PC-9 (cell line): ENCODE measurements around the gene DYNLT3. TPM values are rescaled to one million over a fixed set of nuclear protein-coding genes. Genes with fewer than 3 reads are reported as not detected.

Experiments used
- BruUV-seq: library from RNA; stranded (reverse); fragments of 400-500 nt; replicated peaks from 2 replicates; lab custom pipeline; 2021; lab: Mats Ljungman, UMichigan
- CTCF ChIA-PET: fragments of 300-600 bp; sonication (Branson Sonifier 250); formaldehyde crosslinking; loops from one replicate; lab custom pipeline; 2022; ENCODE audit warnings: antibody characterized with exemption; lab: Charles Lee
- POLR2A ChIA-PET: fragments of 300-600 bp; sonication (Branson Sonifier 250); formaldehyde crosslinking; loops from one replicate; lab custom pipeline; 2022; ENCODE audit warnings: antibody characterized with exemption; ENCODE audit not compliant: unreplicated experiment; lab: Charles Lee
- DNase-seq, 2 experiments: peaks; one replicate each; pipeline versions ENCODE4 v3.0.0 to v3.0.0-alpha.2; 2015 to 2022; ENCODE audit warnings: mixed read lengths in 1 of 2
- H2AFZ ChIP-seq: fragments of 200-600 bp; sonication (generic); 2 replicates; pipeline ENCODE4 v1.8.1; 2017; ENCODE audit warnings: antibody characterized with exemption
- H3F3A ChIP-seq: fragments of 200-600 bp; sonication (generic); 2 replicates; pipeline ENCODE4 v1.8.1; 2017; ENCODE audit warnings: antibody characterized with exemption, mild to moderate bottlenecking, low read depth; ENCODE audit not compliant: insufficient read depth
- H3K27ac ChIP-seq: fragments of 200-600 bp; sonication (generic); 2 replicates; pipeline ENCODE4 v1.6.1; 2016; ENCODE audit warnings: mixed run types
- H3K27me3 ChIP-seq: fragments of 200-600 bp; sonication (generic); 2 replicates; pipeline ENCODE4 v1.6.1; 2016; ENCODE audit warnings: low read depth, mixed run types; ENCODE audit not compliant: insufficient read depth
- H3K36me3 ChIP-seq: fragments of 200-600 bp; sonication (generic); 2 replicates; pipeline ENCODE4 v1.6.1; 2016; ENCODE audit warnings: low read depth, mixed run types
- H3K4me1 ChIP-seq: fragments of 200-600 bp; sonication (generic); replicated peaks from 2 replicates; pipeline ENCODE4 v1.6.1; 2016; ENCODE audit warnings: mixed run types; ENCODE audit not compliant: insufficient read depth
- H3K4me2 ChIP-seq: fragments of 200-600 bp; sonication (generic); 2 replicates; pipeline ENCODE4 v1.6.1; 2017; ENCODE audit warnings: mixed run types
- H3K4me3 ChIP-seq: fragments of 200-600 bp; sonication (generic); 2 replicates; pipeline ENCODE4 v1.6.1; 2016; ENCODE audit warnings: mixed run types
- H3K79me2 ChIP-seq: fragments of 200-600 bp; sonication (generic); 2 replicates; pipeline ENCODE4 v1.6.1; 2017; ENCODE audit warnings: low read depth, mixed run types
- H3K9me2 ChIP-seq: fragments of 200-600 bp; sonication (generic); 2 replicates; pipeline ENCODE4 v1.8.1; 2017; ENCODE audit warnings: mild to moderate bottlenecking; ENCODE audit not compliant: insufficient read depth
- H3K9me3 ChIP-seq: fragments of 200-600 bp; sonication (generic); 2 replicates; pipeline ENCODE4 v1.8.1; 2016; ENCODE audit warnings: low read depth; ENCODE audit not compliant: insufficient read depth
- H4K20me1 ChIP-seq: fragments of 200-600 bp; sonication (generic); 2 replicates; pipeline ENCODE4 v1.8.1; 2017; ENCODE audit not compliant: insufficient read depth
- CTCF ChIP-seq: fragments of 200-600 bp; sonication (generic); conservative IDR thresholded peaks from 2 replicates; pipeline ENCODE4 v1.6.1; 2017; ENCODE audit warnings: mixed run types, antibody characterized with exemption, mild to moderate bottlenecking, moderate library complexity
- EZH2 ChIP-seq: fragments of 200-600 bp; sonication (generic); IDR thresholded peaks from 2 replicates; pipeline ENCODE4 v1.8.0; 2017; ENCODE audit warnings: antibody characterized with exemption, low read depth
- intact Hi-C: fragments of 100-400 bp; cut with micrococcal nuclease; formaldehyde crosslinking; loops from one replicate; pipeline ENCODE4 v1.10.0; 2022; ENCODE audit not compliant: unreplicated experiment
- total RNA-seq: library from RNA; stranded (reverse); gene quantifications from 2 replicates; pipeline ENCODE4 v1.2.3, GENCODE V29; 2021

The DYNLT3 gene
- total RNA-seq, 1 experiment from 2014 or later = not detected

GRCh38 chrX:37846141-37846540 lies 1.2 kb downstream of the DYNLT3 start:
- POLR2A ChIA-PET = no interaction called here
- H3K4me2 ChIP-seq = no peak overlapping the region
- H3K27me3 ChIP-seq = no peaks in the 10 kb centered on the region
- no peaks in the 10 kb centered on the region for H3K4me1 ChIP-seq
- no peaks in the 10 kb centered on the region for H4K20me1 ChIP-seq
- H3K9me3 ChIP-seq = no peaks in the 10 kb centered on the region
- H3K79me2 ChIP-seq = no peaks in the 10 kb centered on the region
- intact Hi-C loops = no loop called here
- CTCF ChIA-PET = no interaction called here
- H2AFZ ChIP-seq = no peak overlapping the region
- TF ChIP-seq EZH2 (no peak), CTCF (no peak)
- H3F3A ChIP-seq = no peaks in the 10 kb centered on the region
- BruUV-seq = no TSS peak
- H3K9me2 ChIP-seq = no peaks in the 10 kb centered on the region
- DNase-seq = no peak
- no peak overlapping the region for H3K27ac ChIP-seq
- no peaks in the 10 kb centered on the region for H3K36me3 ChIP-seq
- no peak overlapping the region for H3K4me3 ChIP-seq

- BruUV-seq = no TSS peak
- Histone ChIP-seq H3K79me2 (no peaks in the 10 kb centered on the region), H3K27me3 (no peaks in the 10 kb centered on the region), H3K27ac (no peak overlapping the region), H3F3A (no peaks in the 10 kb centered on the region), H3K9me2 (no peaks in the 10 kb centered on the region), H3K4me2 (no peak overlapping the region), H4K20me1 (no peaks in the 10 kb centered on the region), H3K4me3 (no peak overlapping the region), H3K4me1 (no peaks in the 10 kb centered on the region), H3K36me3 (no peaks in the 10 kb centered on the region), H2AFZ (no peak overlapping the region), H3K9me3 (no peaks in the 10 kb centered on the region)
- ChIA-PET CTCF (no interaction called here), POLR2A (no interaction called here)
- no peak for DNase-seq
- TF ChIP-seq EZH2 (no peak), CTCF (no peak)
- intact Hi-C loops = no loop called here
These were observed 2.7 kb downstream of the DYNLT3 start for GRCh38 chrX:37844622-37845021.

GRCh38 chrX:37840931-37841330 lies 6.4 kb downstream of the DYNLT3 start:
- intact Hi-C loops = no loop called here
- Histone ChIP-seq H4K20me1 (no peaks in the 10 kb centered on the region), H2AFZ (no peak overlapping the region), H3K9me2 (no peaks in the 10 kb centered on the region), H3F3A (no peaks in the 10 kb centered on the region), H3K79me2 (no peaks in the 10 kb centered on the region), H3K4me1 (no peaks in the 10 kb centered on the region), H3K36me3 (no peaks in the 10 kb centered on the region), H3K27ac (no peak overlapping the region), H3K27me3 (no peaks in the 10 kb centered on the region), H3K4me2 (no peak overlapping the region), H3K9me3 (no peaks in the 10 kb centered on the region), H3K4me3 (no peak overlapping the region)
- ChIA-PET CTCF (no interaction called here), POLR2A (no interaction called here)
- no peak for DNase-seq
- no peak for TF ChIP-seq EZH2
- no peak for TF ChIP-seq CTCF
- BruUV-seq = no TSS peak
